Measurements from ENCODE around the gene HPCAL4.

HPCAL4 gene

DNA sequence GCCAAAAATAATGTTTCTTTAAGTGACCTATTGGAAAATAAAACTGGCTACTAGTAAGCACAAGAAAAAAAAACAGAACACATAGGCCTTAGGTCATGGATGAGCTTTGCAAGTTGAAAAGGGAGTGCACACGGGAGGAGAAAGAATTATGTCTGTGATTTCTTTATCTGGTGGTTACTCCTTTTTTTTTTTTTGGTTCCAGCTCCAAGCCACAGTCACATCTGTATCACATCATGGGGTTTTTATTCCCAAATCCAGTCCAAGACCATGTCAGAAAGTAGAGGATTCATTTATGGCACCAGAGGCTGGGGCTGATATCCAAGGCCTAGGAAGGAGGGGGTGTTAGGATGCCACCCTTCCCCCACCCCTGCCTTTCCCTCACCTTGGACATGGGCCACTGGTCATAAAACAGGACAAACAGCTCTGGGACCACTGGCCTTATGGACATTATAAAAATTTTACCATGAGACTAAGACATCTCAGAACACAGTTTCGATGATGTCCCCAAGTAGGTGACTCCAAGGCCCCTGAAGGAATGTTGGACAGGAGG, 41.5 kb downstream of the HPCAL4 start:
- DNase-seq (ENCODE audit: low read depth in 2 of 2), result no peak

DNA sequence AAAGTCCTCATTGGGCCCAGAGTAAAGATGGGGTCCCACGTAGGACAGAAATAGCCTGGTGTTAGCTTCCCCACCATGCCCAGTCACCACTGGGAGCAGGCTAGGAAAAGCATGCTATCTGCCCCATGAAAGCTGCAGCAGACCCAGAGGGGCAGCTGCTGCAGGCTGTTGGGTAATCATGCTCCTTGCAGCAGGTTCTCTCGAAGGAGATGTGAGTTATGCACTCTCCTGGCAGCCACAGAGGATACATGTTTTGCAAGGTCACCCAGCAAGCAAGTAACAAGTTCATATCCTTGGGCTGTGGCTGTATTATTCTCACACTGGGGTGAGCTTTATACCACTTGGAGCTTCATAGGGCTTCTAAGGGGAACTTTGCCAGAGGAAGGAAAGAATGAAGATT, 42.7 kb downstream of the HPCAL4 start:
- no peak for DNase-seq (ENCODE audit: low read depth in 2 of 2)

DNA sequence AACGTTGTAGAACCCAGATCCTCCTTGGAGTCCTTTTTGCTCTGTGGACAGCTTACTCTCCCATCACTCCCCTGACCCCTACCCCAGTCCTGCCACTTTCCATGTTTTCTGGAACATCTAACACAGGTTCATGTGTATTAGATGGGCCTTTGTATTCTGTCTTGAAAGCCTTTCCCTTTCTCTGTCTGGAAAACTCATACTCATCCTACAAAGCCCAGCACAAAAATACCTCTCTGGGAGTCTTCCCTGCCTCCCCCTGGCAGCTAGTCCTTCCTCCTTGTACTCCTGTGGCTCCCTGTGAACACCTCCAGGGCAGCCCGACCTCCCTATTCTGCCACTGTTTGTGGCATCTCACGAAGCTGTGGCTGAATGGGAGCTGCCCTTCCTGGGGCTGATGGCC, 44.0 kb downstream of the HPCAL4 start:
- no peak for DNase-seq (ENCODE audit: low read depth in 2 of 2)

DNA sequence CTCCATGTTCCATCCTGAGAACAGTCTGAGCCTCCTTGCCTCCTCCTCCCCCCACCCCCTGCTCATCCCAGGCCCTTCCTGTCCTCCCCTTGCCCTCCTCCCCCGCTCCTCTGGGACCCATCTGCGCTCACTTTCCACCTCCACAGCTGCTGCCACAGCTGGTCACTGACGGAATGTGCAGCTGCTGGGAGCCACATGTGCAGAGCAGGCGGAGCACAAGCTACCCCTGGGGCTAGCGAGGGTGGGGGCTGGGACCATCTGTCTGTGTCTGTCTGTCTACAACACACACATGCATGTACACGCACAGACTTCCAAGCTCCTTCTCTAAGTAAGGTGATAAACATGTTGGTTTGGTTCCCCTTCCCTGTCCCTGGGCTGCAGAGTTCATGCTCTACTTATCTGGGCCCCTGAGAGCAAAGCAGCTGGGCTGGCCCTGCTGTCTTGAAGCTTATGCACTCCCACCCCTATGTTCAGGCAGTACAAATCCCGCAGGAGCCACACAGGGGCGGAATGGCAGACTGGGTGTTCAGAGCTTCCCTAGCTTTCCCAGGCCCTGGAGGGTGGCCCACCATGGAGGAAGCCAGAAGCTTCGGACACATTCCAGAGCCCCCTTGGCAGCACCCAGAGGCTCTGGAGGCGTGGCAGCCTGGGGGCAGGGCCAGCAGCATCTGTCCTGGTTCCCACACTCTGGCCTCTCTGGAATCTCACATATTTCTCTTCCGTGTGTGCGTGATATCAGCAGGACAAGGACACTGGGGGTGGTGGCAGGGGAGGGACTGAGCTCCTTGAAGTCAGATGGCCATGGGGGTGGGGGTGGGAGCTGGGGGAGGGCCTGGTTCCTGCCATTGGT, 44.8 kb downstream of the HPCAL4 start:
- no peak for DNase-seq (ENCODE audit: low read depth in 2 of 2)

DNA sequence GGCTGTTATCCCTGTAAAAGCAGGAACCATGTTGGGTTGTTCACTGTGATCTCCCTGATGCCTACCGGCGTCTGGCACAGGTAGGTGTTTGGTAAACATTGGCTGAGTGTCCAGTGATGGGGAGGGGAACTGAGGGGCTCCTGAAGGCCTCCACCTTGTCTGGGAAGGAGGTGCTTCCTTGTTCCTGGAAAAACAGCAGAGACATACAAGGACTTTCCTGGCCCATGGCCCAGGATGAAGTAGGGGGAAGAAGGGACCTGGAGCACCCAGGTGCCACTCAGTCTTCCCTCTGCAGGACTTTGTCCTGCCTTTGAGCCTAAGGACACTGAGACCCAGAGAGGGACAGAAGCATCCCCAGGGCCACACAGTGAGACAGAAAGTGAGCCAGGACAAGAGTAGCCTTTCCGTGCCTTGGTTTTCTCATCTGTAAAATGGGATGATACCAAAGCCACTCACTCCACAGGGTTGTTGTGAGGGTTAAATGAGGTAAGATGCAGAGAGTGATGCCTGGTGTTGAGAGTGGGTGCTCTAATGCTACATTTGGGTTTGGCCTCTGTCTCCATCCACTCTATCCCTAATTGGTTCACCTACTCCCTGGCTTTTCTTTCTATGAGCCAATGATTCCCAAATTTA, 45.7 kb downstream of the HPCAL4 start:
- no peak for DNase-seq (ENCODE audit: low read depth in 2 of 2)

DNA sequence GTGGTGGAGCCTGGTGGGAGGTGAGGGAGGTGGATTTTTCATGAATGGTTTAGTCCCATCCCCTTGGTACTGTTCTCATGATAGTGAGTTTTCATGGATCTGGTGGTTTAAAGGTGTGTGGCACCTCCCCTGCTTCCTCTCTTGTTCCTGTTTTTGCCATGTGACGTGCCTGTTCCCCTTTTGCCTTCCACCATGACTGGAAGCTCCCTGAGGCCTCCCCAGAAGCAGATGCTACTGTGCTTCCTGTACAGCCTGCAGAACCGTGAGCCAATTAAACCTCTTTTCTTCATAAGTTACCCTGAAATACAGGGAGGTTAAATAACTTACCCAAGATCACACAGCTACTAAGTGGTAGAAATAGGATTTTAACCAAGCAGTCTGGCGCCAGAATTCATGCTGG, 47.5 kb downstream of the HPCAL4 start:
- DNase-seq (ENCODE audit: low read depth in 2 of 2), result no peak

DNA sequence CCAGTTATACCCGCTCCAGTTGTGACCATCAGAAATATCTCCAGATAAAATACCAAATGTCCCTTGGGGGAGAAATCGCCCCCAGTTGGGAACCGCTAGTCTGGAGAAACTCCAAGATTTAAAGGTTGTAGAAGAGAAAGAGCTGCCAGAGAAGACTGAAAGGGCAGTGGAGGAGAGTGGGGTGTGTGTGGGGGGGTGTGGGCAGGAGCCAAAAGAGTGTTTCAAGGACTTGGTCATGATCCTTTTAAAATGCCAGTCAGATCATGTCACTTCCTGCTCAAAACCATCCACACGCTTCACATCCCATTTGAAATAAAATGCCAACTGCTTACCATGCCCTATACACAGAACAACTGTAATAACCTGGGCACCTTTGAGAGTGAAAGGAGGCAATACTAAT, 48.4 kb downstream of the HPCAL4 start:
- no peak for DNase-seq (ENCODE audit: low read depth in 2 of 2)

DNA sequence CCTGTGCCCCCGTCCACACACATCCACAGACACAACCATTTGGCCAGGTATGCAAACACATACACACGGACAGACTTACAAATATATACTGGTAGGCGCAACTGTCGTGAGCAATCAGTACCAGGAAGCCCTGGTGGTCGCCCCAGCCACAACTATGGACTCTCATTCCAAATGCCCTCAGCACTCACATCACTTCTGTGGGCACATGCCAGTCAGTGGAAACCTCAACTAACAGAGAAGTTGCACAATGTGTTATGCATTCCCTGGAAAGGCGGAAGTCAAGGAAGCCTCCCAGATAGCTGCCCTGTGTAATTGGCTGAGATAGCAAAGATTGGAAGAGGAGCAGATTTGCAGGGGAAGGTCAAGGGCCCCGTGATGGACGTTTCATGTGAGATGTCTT, 50.4 kb downstream of the HPCAL4 start:
- no peak for DNase-seq (ENCODE audit: low read depth in 2 of 2)

DNA sequence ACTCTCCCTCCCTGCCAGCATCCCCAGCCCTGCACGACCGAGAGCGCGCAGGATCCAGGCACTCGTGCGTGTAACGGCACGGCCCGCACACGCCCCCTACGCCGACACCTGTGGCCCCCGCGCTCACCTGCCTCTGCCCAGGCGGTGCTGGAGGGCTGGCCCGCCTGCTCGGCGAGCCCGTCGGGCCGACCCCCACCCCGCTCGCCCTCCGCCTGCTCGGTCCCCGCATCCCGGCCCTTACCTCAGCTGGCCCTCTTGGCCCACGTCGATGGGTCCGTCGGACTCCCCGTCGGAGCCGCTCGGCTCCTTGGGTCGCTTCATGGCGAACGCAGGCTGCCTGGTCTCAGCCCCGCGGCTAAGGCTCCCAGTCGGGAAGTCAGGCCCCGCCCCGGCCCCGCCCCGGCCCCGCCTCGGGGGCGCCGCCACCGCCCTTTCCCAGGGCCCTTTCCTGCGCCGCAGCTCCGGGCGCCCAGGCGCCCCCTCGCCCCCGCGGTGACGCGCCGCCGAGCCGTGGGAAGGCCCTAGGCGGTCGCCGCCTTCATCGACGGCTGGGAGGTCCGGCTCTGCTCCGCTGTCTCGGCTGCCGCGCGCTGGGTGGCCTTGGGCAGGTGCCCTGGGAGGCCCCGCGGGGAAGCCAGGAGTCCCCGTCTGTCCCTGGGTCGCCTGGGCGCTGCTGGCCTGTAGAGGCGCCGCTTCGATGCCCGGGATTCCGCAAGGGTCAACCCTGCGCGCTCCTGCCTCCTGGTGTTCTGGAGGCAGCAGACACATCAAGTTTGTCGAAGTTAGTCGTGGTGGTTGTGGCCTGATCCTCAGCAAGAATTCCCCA, 51.7 kb downstream of the HPCAL4 start, which contains the start of gene HEYL:
HEYL (minus strand) TSS at position 339 of the 826 bp plus-strand sequence; CDS start at position 321, 18 bp downstream.
- peak; percentile 7 to 37 for DNase-seq (ENCODE audit: low read depth in 2 of 2)

DNA sequence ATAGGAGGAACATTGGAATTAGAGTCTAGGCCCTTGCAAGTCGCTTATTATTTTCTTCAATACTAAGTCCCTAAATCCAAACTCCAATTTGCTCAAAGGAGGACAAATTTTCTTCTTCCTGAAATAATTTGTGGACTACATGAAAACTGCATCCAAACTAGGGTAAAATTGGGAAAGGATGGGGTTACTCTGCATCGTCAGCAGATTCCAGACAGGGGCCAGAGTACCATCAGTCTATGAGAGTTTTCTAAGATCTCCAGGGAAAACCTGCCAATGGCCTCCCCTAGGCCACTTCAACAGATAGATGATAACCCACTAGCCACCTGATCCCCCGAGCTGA, 52.3 kb downstream of the HPCAL4 start:
- no peak for DNase-seq (ENCODE audit: low read depth in 2 of 2)

DNA sequence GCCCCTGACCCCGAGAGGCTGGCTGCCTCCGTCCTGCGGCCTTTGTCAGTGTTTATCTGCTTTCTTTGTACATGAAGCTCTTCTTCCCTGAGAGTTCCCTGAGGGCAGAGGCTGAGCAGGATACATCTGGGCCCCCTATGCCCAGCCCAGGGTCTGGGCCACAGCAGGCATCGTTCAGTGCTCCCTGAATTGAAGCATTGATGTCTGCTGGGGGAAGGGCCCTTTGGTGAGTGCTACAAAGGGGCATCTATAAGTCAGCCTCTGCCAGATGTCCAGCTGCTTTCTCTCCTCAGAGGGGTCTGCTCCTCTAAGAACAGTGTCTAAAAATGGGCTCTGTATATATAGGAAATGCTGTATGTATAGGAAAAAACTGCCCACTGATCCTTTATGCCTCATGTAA, 53.9 kb downstream of the HPCAL4 start:
- no peak for DNase-seq (ENCODE audit: low read depth in 2 of 2)

DNA sequence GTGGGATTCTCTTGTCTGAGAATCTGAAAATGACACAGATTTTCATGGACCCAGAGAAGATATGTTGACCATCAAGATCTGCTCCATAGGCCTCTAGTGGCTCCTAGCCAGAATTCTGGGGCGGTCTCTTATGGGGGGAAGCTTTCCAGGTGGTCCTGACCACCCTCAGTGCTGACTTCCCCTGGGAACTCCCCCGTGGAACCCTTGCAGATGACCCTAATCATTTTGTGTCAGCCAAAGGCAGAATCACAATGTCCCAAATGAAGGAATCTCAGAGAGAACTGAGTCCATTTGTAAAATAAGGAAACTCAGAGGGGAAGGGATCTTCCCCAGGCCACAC, 55.4 kb downstream of the HPCAL4 start:
- no peak for DNase-seq (ENCODE audit: low read depth in 2 of 2)

DNA sequence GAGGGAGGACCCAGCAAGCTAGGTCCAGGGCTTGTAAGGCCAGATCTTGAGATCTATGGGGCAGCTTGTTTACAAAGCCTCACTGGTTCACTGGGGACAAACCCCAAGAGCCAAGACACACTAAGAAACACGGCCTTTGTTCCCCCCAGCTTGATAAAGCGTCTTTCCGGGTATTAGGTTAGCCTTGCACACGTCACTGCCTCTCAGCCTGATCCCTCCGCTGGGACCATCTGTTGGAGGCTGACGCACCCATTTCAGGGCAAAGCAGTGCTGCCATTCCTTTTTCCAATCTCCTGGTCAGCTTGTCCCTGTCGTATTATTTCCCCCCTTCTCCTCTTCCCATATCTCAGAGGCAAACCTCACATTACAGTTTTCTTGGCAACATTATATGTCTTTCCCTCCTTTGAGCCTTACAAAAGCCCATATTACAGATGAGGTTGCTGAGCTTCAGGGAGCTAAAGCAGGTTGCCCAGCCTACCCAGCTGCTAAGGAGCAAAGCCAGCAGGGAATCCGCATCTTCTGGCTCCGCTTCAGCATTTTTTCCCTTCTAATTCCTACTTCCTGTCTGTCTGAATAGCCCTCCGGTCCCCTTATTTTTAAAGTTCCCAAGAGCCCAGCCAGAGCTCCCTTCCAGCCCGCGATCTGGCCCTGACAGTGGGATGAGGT, 55.9 kb downstream of the HPCAL4 start:
- DNase-seq (ENCODE audit: low read depth in 2 of 2), result no peak

DNA sequence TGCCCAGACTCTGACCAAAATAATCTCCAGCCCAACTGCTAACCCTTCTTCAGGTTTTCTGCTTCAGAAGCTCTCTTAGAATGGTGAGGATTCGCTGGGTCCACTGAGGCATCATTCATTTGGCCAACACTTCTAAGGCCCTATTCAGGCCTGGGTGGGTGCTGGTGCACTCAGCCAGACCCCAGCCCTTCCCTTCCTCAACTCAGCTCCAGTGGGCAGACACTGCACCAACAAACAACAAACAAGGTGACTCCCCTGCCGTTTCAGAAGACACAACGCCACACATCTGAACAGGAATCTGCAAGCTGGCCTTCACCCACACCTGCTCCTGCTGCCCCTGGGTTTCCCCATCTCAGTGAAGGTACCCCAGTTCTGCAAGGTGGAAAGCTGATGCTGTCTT, 57.8 kb downstream of the HPCAL4 start:
- DNase-seq (ENCODE audit: low read depth in 2 of 2), result no peak

DNA sequence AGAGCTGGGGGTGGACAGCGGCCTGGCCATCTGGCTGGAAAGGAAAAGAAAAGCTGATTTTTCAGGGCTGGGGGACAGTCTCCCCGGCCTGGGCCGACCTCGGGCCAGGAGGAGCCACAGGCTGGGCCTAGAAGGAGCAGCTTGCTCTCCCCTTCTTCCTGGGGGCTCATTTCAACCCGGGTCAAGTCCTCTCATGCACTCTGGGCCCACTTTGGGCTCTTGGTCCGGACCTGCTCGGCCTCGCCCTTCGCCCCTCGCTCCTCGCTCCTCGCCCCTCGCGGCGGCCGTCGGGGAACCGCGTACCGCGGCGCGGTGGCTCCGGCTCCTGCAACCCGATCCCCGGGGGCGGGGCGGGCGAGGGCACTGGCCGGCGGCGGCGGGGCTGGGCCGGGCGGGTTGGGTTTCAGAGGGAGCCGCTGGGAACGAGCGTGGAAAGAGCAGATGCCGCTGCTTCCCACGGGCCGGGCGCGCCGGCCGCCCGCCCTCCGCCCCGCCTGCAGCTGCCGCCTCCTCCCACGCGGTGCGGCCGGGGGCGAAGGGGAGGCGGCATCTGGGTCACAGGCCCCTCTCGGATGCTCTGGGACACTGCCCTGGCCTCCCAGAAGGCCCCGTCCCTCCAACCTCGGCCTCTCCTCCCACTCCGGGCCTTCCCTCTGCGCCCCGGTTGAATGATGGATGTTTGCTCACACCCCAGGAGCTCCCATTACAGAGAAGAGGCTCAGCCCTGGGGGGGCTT, 58.4 kb downstream of the HPCAL4 start:
- no peak for DNase-seq (ENCODE audit: low read depth in 2 of 2)

DNA sequence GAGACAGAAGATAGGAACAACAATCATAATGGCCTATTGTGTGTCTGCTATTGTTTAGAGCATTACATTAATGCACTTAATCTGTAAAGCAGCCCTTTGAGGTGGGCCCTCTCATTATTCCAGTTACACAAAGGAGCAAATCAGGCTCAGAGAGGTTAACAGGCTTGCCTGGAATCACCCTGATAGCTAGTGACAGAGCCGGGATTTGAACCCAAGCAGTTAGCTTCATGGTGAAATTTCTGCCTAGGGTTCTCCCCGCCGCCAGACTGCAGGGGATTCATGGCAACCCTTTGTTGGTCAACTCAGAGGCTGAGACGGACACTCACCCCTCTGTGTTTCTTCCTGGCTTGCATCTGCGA, 58.9 kb downstream of the HPCAL4 start:
- DNase-seq (ENCODE audit: low read depth in 2 of 2), result no peak

DNA sequence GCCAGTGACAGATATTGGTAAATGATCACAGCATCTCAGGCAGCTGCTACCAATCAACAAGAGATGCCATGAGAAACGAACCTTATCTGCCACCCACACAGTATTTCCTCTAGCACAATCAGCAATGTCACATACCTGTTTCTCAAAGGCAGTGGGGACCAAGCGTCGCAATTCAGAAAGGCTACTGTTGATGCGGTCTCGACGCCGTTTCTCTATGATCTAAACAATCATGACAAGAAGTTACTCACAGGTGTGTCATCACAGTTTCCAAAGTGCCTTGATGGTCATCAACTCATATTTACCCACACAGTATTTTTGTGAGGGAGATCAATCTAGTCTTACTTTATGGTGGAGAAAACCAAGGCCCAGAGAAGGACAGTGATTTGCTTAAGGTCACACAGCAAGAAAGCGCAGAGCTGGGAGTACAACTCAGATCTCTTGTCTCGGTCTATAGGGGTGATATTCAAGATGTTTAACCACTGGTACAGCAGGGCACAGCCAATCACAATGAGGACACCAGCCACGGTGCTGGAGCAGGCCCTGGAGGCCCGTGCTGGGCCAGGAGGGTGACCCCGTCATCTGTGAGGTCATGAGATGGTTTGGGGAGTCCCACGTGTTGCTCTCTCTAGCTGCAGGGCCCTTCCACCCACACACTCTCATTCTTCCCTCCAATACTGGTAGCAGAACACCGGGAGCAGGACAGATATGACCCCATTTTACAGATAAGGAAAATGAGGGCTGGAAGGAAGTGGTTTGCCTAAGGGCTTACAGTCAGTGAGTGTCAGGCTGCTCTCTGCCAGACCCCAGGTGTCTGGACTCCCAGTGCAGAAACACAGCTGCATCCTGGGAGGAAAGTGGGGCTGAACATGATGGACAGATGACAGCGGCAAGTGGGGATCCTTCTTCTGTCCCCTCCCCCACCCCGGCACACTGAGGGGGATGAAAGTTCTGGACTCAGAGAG, 59.6 kb downstream of the HPCAL4 start:
- no peak for DNase-seq (ENCODE audit: low read depth in 2 of 2)

DNA sequence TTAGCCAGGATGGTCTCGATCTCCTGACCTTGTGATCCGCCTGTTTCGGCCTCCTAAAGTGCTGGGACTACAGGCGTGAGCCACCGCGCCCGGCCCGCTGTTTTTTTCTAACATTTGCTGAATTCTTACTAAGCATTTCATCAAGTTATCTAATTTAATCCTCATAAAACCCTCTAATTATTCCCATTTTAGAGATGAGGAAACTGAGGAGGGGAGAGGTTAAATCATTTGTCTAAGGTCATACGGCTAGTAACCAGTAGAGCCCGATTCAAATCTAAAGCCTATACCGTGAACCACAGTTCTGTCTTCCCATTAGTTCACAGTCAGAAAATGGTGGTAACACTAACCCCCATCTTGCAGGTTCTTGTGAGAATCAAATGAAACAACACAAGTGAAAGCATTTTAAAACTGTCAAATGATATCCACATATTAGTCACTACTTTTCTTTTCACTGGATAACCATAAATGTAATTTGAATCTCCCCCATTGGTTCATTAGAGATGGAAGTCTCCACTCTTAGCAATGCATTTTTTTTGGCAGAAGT, 62.4 kb downstream of the HPCAL4 start:
- DNase-seq (ENCODE audit: low read depth in 2 of 2), result no peak
